Activated gamma-delta T cell (primary cell): Measurements from ENCODE around the gene MRC1.
"Not testable (repeated sequence)": the region's sequence is repeated elsewhere in the genome, so short reads cannot be mapped to it uniquely, and the experiment has no call there.

Experiments
- DNase-seq: peaks from one replicate; lab custom pipeline; 2025; lab: John Stamatoyannopoulos, UW

MRC1 gene

GRCh38 chr10:17905491-17905890 is 96.3 kb downstream of the MRC1 start:
- DNase-seq: no peak

GRCh38 chr10:17906002-17906401 is 96.9 kb downstream of the MRC1 start:
- DNase-seq: no peak

DNA sequence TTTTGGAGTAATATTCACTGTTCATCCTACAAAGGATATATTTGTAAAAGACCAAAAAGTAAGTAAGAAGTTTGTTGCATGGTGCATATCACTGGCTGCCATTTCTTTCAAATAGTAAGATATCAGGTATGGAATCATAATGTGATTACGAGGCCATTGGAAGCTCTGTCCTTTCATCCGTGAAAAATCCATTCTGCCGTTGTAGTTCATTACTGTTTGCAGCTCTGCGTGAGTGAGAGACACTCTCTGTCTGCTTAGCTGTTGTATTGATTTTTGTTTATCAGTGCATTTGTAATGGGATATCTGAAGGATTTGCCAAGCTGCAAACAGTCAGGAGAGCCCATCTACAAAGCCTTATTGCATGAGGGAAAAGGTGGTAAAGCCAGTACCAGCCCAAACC is 98.5 kb downstream of the MRC1 start:
- no peak for DNase-seq

DNA sequence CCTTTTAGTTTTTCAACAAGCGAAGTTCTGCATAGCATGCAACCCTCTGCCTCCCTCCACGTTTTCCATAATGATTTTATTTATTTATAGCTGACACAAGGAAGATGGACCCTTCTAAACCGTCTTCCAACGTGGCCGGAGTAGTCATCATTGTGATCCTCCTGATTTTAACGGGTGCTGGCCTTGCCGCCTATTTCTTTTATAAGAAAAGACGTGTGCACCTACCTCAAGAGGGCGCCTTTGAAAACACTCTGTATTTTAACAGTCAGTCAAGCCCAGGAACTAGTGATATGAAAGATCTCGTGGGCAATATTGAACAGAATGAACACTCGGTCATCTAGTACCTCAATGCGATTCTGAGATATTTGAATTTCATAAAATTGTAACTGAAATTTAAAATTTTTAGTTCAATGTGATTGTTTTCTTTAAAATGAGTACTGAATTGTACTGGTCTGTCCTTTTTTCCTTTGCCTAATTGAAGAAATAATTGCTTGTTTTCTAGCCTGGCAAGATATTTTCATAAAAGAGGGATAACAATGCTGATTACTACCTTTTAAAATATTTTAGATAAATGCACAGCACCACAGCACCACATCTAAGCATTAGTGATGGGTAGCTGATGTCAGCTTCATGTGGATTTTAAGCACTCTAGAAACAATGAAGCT is 101.1 kb downstream of the MRC1 start:
- no peak for DNase-seq

GRCh38 chr10:17912754-17913153 is 103.6 kb downstream of the MRC1 start:
- DNase-seq: no peak

DNA sequence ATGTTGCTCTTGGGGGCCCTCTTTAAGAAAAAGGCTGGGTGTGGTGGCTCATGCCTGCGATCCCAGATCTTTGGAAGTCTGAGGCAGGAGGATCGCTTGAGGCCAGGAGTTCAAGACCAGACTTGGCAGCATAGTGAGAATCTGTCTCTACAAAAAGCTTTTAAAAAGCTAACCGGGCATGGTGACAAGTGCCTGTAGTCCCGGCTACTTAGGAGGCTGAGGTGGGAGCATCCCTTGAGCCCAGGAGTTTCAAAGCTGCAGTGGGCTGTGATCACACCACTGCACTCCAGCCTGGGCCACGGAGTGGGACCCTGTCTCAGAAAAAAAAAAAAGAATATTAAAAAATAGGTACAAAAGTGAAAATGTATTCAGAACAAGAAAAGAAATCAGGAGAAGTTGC is 104.5 kb downstream of the MRC1 start:
- DNase-seq: no peak

DNA sequence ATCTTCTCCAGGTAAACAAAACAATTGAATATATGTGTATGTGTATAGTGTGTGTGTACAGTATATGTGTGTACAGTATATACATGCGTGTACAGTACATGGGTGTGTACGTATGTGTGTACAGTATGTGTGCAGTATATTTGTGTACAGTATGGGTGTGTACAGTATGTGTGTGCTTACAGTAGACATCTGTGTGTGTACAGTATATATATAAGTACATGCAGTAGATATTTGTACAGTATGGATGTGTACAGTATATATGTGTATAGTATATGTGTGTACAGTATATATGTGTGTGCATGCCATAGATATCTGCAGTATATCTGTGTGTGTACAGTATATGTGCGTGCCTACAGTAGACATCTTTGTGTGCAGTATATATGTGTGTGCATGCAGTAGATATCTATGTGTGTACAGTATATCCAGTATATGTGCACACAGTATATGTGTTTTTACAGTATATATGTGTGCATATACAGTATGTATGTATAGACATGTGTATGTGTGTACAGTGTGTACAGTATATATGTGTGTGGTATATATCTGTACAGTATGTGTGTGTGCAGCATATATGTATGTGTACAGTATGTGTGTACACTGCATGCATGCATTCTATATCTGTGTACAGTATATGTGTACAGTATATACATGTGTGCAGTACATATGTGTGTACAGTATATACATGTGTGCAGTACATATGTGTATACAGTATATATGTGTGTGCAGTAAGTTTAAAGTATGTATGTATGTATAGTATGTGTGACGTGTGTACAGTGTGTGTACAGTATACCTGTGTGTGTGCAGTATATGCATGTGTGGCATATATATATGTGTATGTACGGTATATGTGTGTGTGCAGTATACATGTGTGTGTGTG is 105.3 kb downstream of the MRC1 start:
- no peak for DNase-seq

DNA sequence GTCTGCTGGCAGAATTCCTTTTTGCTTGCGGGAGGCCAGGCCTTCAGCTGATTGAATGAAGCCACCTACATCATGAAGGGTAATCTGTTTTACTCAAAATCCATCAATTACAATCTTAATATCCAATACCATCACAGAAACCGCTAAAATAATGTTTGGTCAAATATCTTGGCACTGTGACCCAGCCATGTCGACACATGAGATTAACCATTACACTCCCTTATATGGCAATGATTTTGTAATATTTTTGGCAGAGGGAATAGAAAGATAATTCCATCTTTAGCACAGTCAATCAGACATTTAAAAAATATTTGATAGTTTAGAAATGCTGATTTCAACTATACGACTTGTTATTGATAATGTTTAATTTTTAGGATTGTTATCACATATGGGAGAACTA is 106.0 kb downstream of the MRC1 start:
- DNase-seq: no peak

GRCh38 chr10:17918187-17918903 is 109.2 kb downstream of the MRC1 start:
- no peak for DNase-seq

- no peak for DNase-seq
Measured at GRCh38 chr10:17921378-17921777, 112.2 kb downstream of the MRC1 start.

- DNase-seq: no peak
Measured at GRCh38 chr10:17923728-17924127, 114.6 kb downstream of the MRC1 start.

GRCh38 chr10:17943033-17943745 is 134.0 kb downstream of the MRC1 start:
- DNase-seq: no peak

- not testable (repeated sequence) for DNase-seq
Measured at GRCh38 chr10:17950269-17950668, 141.1 kb downstream of the MRC1 start.

DNA sequence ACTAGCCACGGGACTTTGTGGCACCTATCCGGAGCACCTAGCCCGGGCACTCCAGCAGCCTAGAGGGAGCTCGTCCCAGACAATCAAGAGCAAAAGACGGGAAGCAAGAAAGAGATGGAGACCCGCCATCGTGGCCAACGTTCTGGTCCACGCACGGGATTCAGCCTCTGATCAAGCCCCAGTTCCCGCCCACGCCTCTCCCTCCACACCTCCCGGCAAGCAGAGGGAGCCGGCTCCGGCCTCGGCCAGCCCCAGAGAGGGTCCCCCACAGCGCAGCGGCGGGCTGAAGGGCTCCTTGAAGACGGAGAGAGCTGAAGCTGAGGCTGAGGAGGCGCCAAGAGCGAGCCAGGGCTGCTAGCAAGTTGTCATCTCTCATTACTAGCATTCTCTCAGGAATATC is 141.6 kb downstream of the MRC1 start:
- DNase-seq: no peak

DNA sequence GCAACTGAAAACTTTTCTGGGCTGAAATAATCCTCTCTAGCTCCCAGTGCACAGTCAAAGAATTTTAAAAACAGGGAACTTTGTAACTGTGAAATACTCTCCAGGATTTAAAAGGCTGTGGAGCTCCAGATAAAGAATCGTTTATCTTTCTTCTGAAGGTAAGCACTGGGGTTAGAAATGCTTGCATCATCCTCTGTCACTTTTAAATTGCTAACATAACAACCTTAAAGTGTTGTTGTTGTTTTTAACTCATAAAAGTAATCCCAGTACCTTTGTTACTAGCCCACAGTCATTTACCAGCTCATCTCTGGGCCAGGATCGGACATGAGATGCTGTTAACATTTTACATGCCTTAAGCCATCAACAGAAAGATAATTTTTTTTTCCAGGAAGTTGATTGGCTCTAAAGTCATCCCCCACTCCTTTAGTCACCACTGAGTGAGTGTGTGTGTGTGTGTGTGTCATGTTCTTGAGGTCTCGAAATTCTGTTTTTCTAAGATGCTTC is 142.8 kb downstream of the MRC1 start, which contains the start of gene SLC39A12:
Gene SLC39A12, plus strand, starts transcription at position 51 of the 504 bp plus-strand sequence. CDS start 1,359 bp downstream, outside the sequence.
- no peak for DNase-seq

DNA sequence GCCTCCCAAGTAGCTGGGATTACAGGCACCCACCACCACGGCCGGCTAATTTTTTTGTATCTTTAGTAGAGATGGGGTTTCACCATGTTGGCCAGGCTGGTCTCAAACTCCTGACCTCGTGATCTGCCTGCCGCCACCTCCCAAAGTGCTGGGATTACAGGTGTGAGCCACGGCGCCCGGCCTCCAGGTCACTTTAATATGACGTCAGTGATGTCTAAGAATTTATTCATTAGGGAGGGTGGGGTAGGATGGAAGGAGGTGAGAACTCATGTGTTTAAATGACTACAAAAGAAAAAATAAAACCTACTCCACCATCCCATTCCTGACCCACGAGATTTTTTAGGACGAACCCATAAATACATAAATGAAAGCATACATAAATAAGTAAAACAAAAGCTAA is 145.2 kb downstream of the MRC1 start:
- DNase-seq: not testable (repeated sequence)

- DNase-seq: no peak
Measured at GRCh38 chr10:17954861-17955260, 145.7 kb downstream of the MRC1 start.

- no peak for DNase-seq
Measured at GRCh38 chr10:17958049-17958448, 148.9 kb downstream of the MRC1 start.

DNA sequence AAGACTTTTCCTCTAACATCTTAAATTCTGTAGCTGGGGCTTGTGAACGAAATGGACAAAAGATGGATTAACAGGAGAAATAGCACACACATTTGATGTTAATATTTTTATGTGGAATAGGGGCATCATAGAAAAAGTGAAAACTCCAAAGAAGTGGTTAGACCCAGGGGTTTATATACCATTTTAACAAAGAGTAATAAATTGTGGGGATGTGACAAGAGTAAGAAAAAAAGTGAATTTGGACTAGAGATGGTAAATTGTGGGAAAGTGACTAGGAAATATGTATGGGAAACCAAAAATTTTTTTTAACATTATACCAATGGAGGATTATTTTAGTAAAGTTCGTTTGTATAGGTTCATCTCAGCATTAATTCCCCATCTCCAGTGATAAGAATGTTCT is 150.7 kb downstream of the MRC1 start:
- DNase-seq: no peak
